Fibroblast of villous mesenchyme (primary cell): ENCODE measurements around the gene IGDCC3. TPM values are rescaled to one million over a fixed set of nuclear protein-coding genes. Genes with fewer than 3 reads are reported as not detected.
A peak's percentile ranks its signal among the peaks of the same experiment; 100 is the strongest.

Experiments
- DNase-seq: peaks from one replicate; pipeline ENCODE4 v3.0.0-alpha.2; 2010; ENCODE audit warnings: low read depth
- H3K4me3 ChIP-seq: 2 replicates; pipeline ENCODE4 v1.5.1; 2011; ENCODE audit warnings: low read depth, mild to moderate bottlenecking, low read length
- CTCF ChIP-seq: IDR thresholded peaks from 2 replicates; pipeline ENCODE4 v1.5.1; 2012; ENCODE audit warnings: low read depth, mild to moderate bottlenecking, low read length; ENCODE audit not compliant: insufficient read depth
- total RNA-seq: library from RNA; depleted of rRNA; stranded (reverse); fragments of >200 nt; gene quantifications from 2 replicates; pipeline ENCODE4 v1.2.3, GENCODE V29; 2012

The IGDCC3 gene
- total RNA-seq, 1 donor = under 0.01 TPM

DNA sequence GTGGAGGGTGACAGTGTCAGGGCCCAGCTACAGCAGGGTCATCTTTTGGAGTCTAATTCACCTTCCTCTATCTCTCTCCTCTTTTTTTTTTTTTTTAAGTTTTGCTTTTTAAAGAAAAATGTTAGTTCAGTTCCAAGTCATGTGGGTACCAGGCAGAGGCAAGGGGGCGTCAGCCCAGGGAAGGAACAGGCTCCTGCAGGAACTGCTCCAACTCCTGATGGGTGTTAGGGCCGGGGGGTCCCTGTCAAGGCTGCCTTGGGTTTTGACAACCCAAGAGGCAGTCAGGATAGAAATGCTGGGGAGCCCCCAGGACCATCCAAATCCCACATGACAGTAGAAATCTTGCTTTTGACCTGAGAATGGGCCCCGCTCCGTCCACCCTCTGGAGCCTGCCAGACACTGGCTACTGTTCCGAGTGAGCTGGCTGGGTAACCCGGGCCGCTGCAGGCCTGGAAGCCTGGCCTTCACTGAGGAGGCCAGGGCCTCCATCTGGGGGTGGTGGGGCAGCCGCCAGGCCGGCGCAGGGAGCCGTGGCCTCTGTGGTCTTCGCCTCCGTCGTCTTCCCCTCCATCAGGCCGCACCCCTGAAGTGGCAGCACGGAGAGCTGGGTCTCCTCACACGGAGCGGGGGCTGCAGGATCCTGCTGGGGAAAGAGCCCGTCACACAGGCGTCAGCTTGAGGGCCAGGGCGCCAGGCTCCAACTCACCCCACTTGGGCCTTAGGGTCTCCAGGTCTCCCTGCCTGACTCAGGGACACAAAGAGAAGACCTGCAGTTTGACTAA lies 49.1 kb downstream of the IGDCC3 start:
- DNase-seq = no peak

GRCh38 chr15:65327651-65328393 lies 50.0 kb downstream of the IGDCC3 start:
- TF ChIP-seq CTCF = no peak
- no peak overlapping the region for H3K4me3 ChIP-seq
- DNase-seq = no peak

More for the DNA sequence above, 49.1 kb downstream of the IGDCC3 start:
- no peak for TF ChIP-seq CTCF
- no peak overlapping the region for H3K4me3 ChIP-seq

GRCh38 chr15:65326818-65327217 lies 51.0 kb downstream of the IGDCC3 start:
- DNase-seq = no peak
- no peak for TF ChIP-seq CTCF
- H3K4me3 ChIP-seq = no peak overlapping the region

DNA sequence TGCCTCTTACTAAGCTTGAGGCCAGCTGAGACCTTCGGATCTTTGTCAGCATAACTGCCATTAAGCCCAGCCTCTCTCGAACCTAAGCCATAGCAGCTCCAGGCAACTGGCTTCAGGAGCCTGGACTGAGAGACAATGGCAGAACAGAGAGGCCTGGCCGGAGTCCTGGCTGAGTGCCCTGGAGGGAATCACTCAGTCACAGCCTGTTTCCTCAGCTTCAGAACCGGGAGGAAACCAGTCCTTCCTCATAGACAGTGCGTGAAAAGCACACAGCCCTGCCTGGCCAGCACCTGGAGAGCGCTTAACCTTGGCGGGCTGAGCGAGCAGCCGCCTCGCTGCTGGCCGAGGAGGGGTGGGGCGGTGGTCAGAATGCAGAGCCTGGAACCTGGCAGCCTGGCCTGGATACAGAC lies 51.7 kb downstream of the IGDCC3 start:
- no peak for DNase-seq
- no peak for TF ChIP-seq CTCF
- no peak overlapping the region for H3K4me3 ChIP-seq

GRCh38 chr15:65323071-65323511 lies 54.7 kb downstream of the IGDCC3 start:
- H3K4me3 ChIP-seq = no peak overlapping the region
- peak; percentile 60 for DNase-seq
- TF ChIP-seq CTCF = no peak

- H3K4me3 ChIP-seq = no peak overlapping the region
- peak; percentile 78 for DNase-seq
- peak; percentile 88 for TF ChIP-seq CTCF
Observed at GRCh38 chr15:65318870-65319356, 58.9 kb downstream of the IGDCC3 start.
